ENCODE measurements around the gene MINDY1.

DNA sequence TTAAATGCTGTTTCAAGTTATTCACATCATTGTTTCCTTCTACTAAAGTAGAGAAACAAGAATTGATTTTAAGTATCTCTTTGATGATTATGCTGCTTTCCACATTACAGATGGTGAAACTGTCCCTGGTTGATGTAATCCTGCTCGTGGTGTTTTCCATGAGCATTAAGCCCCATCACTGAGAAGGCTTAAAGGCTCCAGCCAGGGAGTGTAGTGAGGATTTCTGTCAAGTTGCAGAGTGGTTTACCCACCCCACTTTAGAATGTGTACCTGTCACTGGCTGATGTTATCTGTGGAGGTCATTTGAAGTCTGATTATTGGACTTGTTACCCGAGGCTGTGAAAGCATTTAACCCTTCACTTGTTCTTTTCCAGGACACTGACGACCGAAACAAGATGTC lies 44.9 kb downstream of the MINDY1 start:
- TF ChIP-seq, protein P1, sequence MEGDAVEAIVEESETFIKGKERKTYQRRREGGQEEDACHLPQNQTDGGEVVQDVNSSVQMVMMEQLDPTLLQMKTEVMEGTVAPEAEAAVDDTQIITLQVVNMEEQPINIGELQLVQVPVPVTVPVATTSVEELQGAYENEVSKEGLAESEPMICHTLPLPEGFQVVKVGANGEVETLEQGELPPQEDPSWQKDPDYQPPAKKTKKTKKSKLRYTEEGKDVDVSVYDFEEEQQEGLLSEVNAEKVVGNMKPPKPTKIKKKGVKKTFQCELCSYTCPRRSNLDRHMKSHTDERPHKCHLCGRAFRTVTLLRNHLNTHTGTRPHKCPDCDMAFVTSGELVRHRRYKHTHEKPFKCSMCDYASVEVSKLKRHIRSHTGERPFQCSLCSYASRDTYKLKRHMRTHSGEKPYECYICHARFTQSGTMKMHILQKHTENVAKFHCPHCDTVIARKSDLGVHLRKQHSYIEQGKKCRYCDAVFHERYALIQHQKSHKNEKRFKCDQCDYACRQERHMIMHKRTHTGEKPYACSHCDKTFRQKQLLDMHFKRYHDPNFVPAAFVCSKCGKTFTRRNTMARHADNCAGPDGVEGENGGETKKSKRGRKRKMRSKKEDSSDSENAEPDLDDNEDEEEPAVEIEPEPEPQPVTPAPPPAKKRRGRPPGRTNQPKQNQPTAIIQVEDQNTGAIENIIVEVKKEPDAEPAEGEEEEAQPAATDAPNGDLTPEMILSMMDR (IDR thresholded peaks at IDR 0.05; ENCODE audit: extremely low read depth in 1 of 2, insufficient read depth in 1 of 2, low read depth in 1 of 2, low read length in 2 of 2) = no peak
- TF ChIP-seq EZH2 (IDR thresholded peaks at IDR 0.05; ENCODE audit: borderline replicate concordance, low read depth, low read length, severe bottlenecking) = no peak
- TF ChIP-seq, protein P2, sequence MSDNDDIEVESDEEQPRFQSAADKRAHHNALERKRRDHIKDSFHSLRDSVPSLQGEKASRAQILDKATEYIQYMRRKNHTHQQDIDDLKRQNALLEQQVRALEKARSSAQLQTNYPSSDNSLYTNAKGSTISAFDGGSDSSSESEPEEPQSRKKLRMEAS (IDR thresholded peaks at IDR 0.05; ENCODE audit: insufficient read depth, insufficient read length) = no peak

Measured in endothelial cell of umbilical vein (primary cell).